Dermis microvascular lymphatic vessel endothelial cell (primary cell): ENCODE results near the gene PDSS2. TPM values are rescaled to one million over a fixed set of nuclear protein-coding genes. Genes with fewer than 3 reads are reported as not detected.
A peak's percentile ranks its signal among the peaks of the same experiment; 100 is the strongest.
"Not testable (repeated sequence)": the region's sequence is repeated elsewhere in the genome, so short reads cannot be mapped to it uniquely, and the experiment has no call there.

ENCODE experiments used
- DNase-seq, 2 donors: peaks; one replicate each; pipeline versions ENCODE4 v3.0.0 to v3.0.0-alpha.2; 2010; ENCODE audit warnings: low read depth in 2 of 2
- total RNA-seq: library from RNA; depleted of rRNA; stranded (reverse); fragments of >200 nt; gene quantifications from 2 replicates; pipeline ENCODE4 v1.2.1, GENCODE V29; 2014

Gene PDSS2
- 5.5 and 5.6 TPM in 2 replicates for total RNA-seq

GRCh38 chr6:107459283-107460082, at the start of gene PDSS2:
PDSS2 (minus strand) TSS chr6:107459564; CDS start chr6:107459285, 279 bp downstream.
- peak; percentile 91 to 96 for DNase-seq

- no peak for DNase-seq
These were observed 46.8 kb upstream of the PDSS2 start for GRCh38 chr6:107506145-107506544.

- no peak for DNase-seq
These were observed 45.1 kb upstream of the PDSS2 start for GRCh38 chr6:107504270-107505026.

- DNase-seq, result no peak
These were observed 37.7 kb upstream of the PDSS2 start for GRCh38 chr6:107496892-107497684.

GRCh38 chr6:107495971-107496370, 36.6 kb upstream of the PDSS2 start:
- no peak for DNase-seq

- DNase-seq, result peak in 1 of 2 donors; percentile 70
These were observed 35.9 kb upstream of the PDSS2 start for GRCh38 chr6:107495196-107495643.

GRCh38 chr6:107493158-107494057, 34.0 kb upstream of the PDSS2 start:
- DNase-seq, result peak in 1 of 2 donors; percentile 10

GRCh38 chr6:107491760-107492660, 32.6 kb upstream of the PDSS2 start:
- peak in 1 of 2 donors; percentile 61 for DNase-seq

GRCh38 chr6:107491138-107491609, 31.8 kb upstream of the PDSS2 start:
- DNase-seq, result peak in 1 of 2 donors; percentile 62

GRCh38 chr6:107490566-107491137, 31.3 kb upstream of the PDSS2 start:
- DNase-seq, result no peak

- DNase-seq, result peak in 1 of 2 donors; percentile 72
These were observed 30.5 kb upstream of the PDSS2 start, which contains the start of gene SOBP for GRCh38 chr6:107489636-107490565. SOBP (plus strand) TSS chr6:107490117; CDS start chr6:107490617, 500 bp downstream.

GRCh38 chr6:107488875-107489635, 29.7 kb upstream of the PDSS2 start:
- peak in 1 of 2 donors; percentile 33 for DNase-seq

- DNase-seq, result no peak
These were observed 29.0 kb upstream of the PDSS2 start for GRCh38 chr6:107488174-107488874.

- no peak for DNase-seq
These were observed 25.8 kb upstream of the PDSS2 start for GRCh38 chr6:107485157-107485556.

- no peak for DNase-seq
These were observed 19.8 kb upstream of the PDSS2 start for GRCh38 chr6:107479089-107479690.

- not testable (repeated sequence) for DNase-seq
These were observed 16.5 kb upstream of the PDSS2 start for GRCh38 chr6:107475826-107476225.
